Chondrocyte (in vitro differentiated cells): ENCODE data around the gene TGFA. TPM values are rescaled to one million over a fixed set of nuclear protein-coding genes. Genes with fewer than 3 reads are reported as not detected.

Experiments used
- DNase-seq: peaks from one replicate; pipeline ENCODE4 v3.0.0; 2021; ENCODE audit warnings: mixed read lengths, low spot score
- H3K27ac Mint-ChIP-seq: one replicate; pipeline ENCODE4 v1.8.0; 2021; ENCODE audit warnings: mild to moderate bottlenecking, moderate library complexity, mixed read lengths; ENCODE audit not compliant: unreplicated experiment
- H3K27me3 Mint-ChIP-seq: 2 replicates; pipeline ENCODE4 v1.8.0; 2021; ENCODE audit warnings: low read depth, mixed read lengths
- H3K36me3 Mint-ChIP-seq: 2 replicates; pipeline ENCODE4 v1.8.0; 2021; ENCODE audit warnings: low read depth, mixed read lengths
- H3K4me1 Mint-ChIP-seq: 2 replicates; pipeline ENCODE4 v1.8.0; 2021; ENCODE audit warnings: low read depth, mild to moderate bottlenecking, mixed read lengths
- H3K4me3 Mint-ChIP-seq: one replicate; pipeline ENCODE4 v1.8.0; 2021; ENCODE audit warnings: mild to moderate bottlenecking, moderate library complexity, mixed read lengths; ENCODE audit not compliant: unreplicated experiment
- H3K9me3 Mint-ChIP-seq: 2 replicates; pipeline ENCODE4 v1.8.0; 2021; ENCODE audit warnings: low read depth, mixed read lengths
- total RNA-seq: library from RNA; stranded (reverse); gene quantifications from 3 replicates; pipeline ENCODE4 v1.2.1, GENCODE V29; 2021
- TF ChIP-seq, protein P1 (sequence below): fragments of 200-600 bp; sonication (generic); IDR thresholded peaks from 2 replicates; pipeline ENCODE4 v1.5.0; 2021; ENCODE audit warnings: antibody characterized with exemption, mild to moderate bottlenecking, moderate library complexity

Gene TGFA
- total RNA-seq, 1 donor from 2014 or later: 0.25 TPM

DNA sequence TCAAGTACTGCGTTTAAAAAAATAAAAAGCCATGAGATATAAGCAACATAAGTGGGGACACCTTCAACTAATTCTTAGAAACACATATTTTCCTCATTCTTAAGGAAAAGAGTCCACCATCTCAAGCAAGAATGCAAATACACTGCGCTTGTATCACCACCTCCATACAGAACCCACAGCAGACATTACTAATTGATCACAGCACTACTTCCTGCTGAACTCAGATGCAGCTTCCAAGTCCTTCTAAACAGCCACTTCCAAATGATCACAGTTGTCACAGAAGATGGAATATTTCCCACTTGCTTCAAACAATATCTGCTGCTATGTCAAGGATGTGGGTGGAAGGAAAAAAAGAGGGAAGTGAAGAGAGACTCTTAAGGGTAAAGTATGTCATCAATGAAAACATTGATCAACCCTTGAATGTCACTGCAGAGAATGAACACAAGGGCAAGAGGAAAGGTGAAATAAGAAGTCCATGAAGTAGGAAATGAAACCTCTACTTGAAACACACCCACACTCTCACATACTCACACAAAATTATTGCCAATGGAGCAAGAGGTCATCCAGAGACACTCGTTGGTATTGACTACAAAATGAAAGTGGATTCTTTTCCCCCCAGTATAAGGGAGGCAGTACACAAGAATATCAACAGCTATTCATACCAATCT lies 22.1 kb downstream of the TGFA start:
- Mint-ChIP-seq H3K9me3 (peaks cover 8% of the 10 kb centered on the region), H3K4me1 (no peaks in the 10 kb centered on the region), H3K4me3 (no peak overlapping the region), H3K27ac (no peak overlapping the region), H3K27me3 (peaks cover 12% of the 10 kb centered on the region), H3K36me3 (peaks cover 4% of the 10 kb centered on the region)
- no peak for DNase-seq
- TF ChIP-seq, protein P1, sequence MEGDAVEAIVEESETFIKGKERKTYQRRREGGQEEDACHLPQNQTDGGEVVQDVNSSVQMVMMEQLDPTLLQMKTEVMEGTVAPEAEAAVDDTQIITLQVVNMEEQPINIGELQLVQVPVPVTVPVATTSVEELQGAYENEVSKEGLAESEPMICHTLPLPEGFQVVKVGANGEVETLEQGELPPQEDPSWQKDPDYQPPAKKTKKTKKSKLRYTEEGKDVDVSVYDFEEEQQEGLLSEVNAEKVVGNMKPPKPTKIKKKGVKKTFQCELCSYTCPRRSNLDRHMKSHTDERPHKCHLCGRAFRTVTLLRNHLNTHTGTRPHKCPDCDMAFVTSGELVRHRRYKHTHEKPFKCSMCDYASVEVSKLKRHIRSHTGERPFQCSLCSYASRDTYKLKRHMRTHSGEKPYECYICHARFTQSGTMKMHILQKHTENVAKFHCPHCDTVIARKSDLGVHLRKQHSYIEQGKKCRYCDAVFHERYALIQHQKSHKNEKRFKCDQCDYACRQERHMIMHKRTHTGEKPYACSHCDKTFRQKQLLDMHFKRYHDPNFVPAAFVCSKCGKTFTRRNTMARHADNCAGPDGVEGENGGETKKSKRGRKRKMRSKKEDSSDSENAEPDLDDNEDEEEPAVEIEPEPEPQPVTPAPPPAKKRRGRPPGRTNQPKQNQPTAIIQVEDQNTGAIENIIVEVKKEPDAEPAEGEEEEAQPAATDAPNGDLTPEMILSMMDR: no peak

DNA sequence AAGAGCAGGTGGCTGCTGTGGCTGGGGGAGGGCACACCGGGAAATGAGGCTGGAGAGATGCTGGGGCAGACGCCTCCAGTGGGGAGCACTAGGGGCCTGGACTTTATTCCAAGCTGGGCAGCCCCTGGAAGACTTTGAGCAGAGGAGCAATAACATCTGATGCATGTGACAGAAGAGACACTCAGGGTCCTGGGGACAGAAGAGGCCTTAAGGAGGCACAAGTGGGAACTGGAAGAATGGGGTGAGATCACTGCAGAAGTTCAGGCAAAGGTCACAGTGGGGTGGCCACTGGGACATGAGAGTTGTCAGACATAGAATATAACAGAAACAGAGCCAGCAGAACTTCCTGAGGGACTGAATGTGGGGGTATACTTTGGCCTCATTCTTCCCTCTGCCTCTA lies 24.0 kb downstream of the TGFA start:
- Mint-ChIP-seq H3K4me3 (no peak overlapping the region), H3K27me3 (peaks cover 13% of the 10 kb centered on the region), H3K27ac (no peak overlapping the region), H3K36me3 (no peaks in the 10 kb centered on the region), H3K9me3 (no peaks in the 10 kb centered on the region), H3K4me1 (peaks cover 3% of the 10 kb centered on the region)
- no peak for DNase-seq
- TF ChIP-seq, protein P1: no peak

DNA sequence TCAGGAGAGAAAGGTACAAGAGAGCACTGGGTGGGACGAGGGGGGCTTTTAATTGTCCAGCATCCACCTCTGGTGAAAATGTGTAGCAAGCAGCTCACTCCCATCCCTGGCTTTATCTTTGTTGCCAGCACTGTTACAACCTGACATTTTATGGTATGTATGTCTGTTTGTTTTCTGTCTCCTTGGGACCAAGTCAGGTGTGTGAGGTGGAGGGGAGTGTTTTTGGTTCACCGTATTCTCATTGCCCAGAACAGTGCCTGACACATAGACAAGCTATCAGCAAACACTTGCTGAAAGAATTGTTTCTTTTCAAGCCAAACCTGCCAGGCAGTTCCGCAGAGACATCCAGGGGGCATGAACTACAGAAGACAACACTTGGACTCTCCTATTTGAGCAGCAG lies 24.7 kb downstream of the TGFA start:
- peaks cover 10% of the 10 kb centered on the region for H3K4me1 Mint-ChIP-seq
- H3K27ac Mint-ChIP-seq: no peak overlapping the region
- no peak overlapping the region for H3K4me3 Mint-ChIP-seq
- H3K36me3 Mint-ChIP-seq: no peaks in the 10 kb centered on the region
- H3K27me3 Mint-ChIP-seq: peaks cover 11% of the 10 kb centered on the region
- DNase-seq: no peak
- H3K9me3 Mint-ChIP-seq: no peaks in the 10 kb centered on the region
- TF ChIP-seq, protein P1: no peak

DNA sequence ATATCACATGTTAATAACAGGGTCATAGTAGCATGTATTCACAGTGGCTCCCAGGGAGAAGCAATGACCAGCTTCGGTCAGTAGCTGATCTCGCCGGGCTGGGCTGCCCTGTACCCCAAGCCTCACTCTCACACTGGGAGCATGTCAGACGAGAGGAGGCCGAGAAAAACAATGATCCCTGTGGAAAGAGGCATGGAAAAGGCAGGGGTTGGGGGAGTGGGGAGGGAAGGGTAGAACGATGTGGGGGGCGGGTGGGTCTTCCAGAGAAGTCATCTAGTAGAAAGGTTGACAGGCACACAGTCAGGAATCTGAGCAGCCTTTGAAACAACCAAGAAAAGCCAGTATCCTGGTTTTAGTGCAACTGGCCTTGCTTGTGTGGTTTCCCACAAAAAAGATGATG lies 25.4 kb downstream of the TGFA start:
- Mint-ChIP-seq H3K4me3 (no peak overlapping the region), H3K27ac (no peak overlapping the region), H3K36me3 (no peaks in the 10 kb centered on the region), H3K27me3 (peaks cover 14% of the 10 kb centered on the region), H3K4me1 (peaks cover 10% of the 10 kb centered on the region), H3K9me3 (no peaks in the 10 kb centered on the region)
- no peak for DNase-seq
- TF ChIP-seq, protein P1: no peak

DNA sequence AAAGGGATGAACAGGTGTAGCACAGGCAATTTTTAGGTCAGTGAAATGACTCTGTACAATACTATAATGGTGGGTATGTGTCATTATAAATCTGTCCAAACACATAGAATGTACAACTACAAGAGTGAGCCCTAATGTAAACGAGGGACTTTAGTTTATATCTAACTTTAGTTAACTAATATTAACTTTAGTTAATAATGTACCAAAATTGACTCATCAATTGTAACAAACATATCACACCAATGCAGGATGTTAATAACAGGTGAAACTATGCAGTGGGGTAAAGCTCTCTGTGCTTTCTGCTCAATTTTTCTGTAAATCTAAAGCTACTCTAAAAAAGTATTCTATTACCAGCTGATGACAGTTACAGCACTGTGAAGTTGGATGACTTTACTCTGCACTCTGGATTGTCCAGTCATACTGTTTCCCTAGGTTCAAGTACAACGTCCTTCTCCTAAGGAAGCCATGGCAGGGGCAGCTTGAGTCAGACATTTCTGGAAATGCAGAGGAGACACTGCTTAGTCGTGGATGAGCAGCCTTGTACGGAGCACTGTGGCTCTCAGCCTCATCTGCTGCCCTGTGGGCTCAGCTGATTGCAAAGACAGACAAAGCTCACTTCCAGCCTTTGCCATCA lies 26.1 kb downstream of the TGFA start:
- no peak for DNase-seq
- Mint-ChIP-seq H3K4me3 (no peak overlapping the region), H3K27me3 (peaks cover 14% of the 10 kb centered on the region), H3K36me3 (no peaks in the 10 kb centered on the region), H3K27ac (no peak overlapping the region), H3K4me1 (peaks cover 10% of the 10 kb centered on the region), H3K9me3 (no peaks in the 10 kb centered on the region)
- TF ChIP-seq, protein P1: no peak
